Measurements from ENCODE around the gene OLFML2A.
"Not testable (repeated sequence)": the region's sequence is repeated elsewhere in the genome, so short reads cannot be mapped to it uniquely, and the experiment has no call there.

Gene OLFML2A

GRCh38 chr9:124761196-124761595 lies 15.7 kb upstream of the OLFML2A start:
- no peak for DNase-seq (ENCODE audit: low read depth, low spot score)

GRCh38 chr9:124761710-124762109 lies 15.2 kb upstream of the OLFML2A start:
- no peak for DNase-seq (ENCODE audit: low read depth, low spot score)

- DNase-seq (ENCODE audit: low read depth, low spot score) = no peak
Measured at GRCh38 chr9:124762633-124763032, 14.3 kb upstream of the OLFML2A start.

- peak; percentile 23 for DNase-seq (ENCODE audit: low read depth, low spot score)
Measured at GRCh38 chr9:124764774-124765438, 12.0 kb upstream of the OLFML2A start.

- DNase-seq (ENCODE audit: low read depth, low spot score) = no peak
Measured at GRCh38 chr9:124765439-124765835, 11.5 kb upstream of the OLFML2A start.

GRCh38 chr9:124766326-124766725 lies 10.6 kb upstream of the OLFML2A start:
- no peak for DNase-seq (ENCODE audit: low read depth, low spot score)

- DNase-seq (ENCODE audit: low read depth, low spot score) = no peak
Measured at GRCh38 chr9:124766815-124767554, 9.9 kb upstream of the OLFML2A start.

GRCh38 chr9:124767821-124768220 lies 9.1 kb upstream of the OLFML2A start:
- no peak for DNase-seq (ENCODE audit: low read depth, low spot score)

GRCh38 chr9:124768334-124768733 lies 8.6 kb upstream of the OLFML2A start:
- DNase-seq (ENCODE audit: low read depth, low spot score) = no peak

- no peak for DNase-seq (ENCODE audit: low read depth, low spot score)
Measured at GRCh38 chr9:124768750-124769548, 8.0 kb upstream of the OLFML2A start.

GRCh38 chr9:124769549-124770358 lies 7.2 kb upstream of the OLFML2A start:
- peak; percentile 52 for DNase-seq (ENCODE audit: low read depth, low spot score)

- DNase-seq (ENCODE audit: low read depth, low spot score) = no peak
Measured at GRCh38 chr9:124770359-124771020, 6.4 kb upstream of the OLFML2A start.

- DNase-seq (ENCODE audit: low read depth, low spot score) = peak; percentile 98
Measured at GRCh38 chr9:124771021-124771866, 5.7 kb upstream of the OLFML2A start, which contains the start of gene NR6A1. NR6A1 (minus strand) TSS chr9:124771311.

GRCh38 chr9:124771867-124772679 lies 4.9 kb upstream of the OLFML2A start:
- peak; percentile 90 for DNase-seq (ENCODE audit: low read depth, low spot score)

GRCh38 chr9:124772877-124773276 lies 4.1 kb upstream of the OLFML2A start:
- DNase-seq (ENCODE audit: low read depth, low spot score) = not testable (repeated sequence)

GRCh38 chr9:124773473-124774128 lies 3.3 kb upstream of the OLFML2A start:
- no peak for DNase-seq (ENCODE audit: low read depth, low spot score)

- peak; percentile 90 for DNase-seq (ENCODE audit: low read depth, low spot score)
Measured at GRCh38 chr9:124774129-124774978, 2.6 kb upstream of the OLFML2A start.

- DNase-seq (ENCODE audit: low read depth, low spot score) = no peak
Measured at GRCh38 chr9:124776618-124776953, 347 bp upstream of the OLFML2A start.
